ENCODE data around the gene COL7A1.

- no peak for TF ChIP-seq CTCF (IDR thresholded peaks at IDR 0.05 in 4 of 5, conservative IDR thresholded peaks at IDR 0.05 in 1 of 5)
- TF ChIP-seq POLR2A (IDR thresholded peaks at IDR 0.05): no peak
Observed at GRCh38 chr3:48584836-48585235, 10.3 kb downstream of the COL7A1 start.

All from gastrocnemius medialis (tissue), 4 donors.